ENCODE results near the gene EME2. TPM values are rescaled to one million over a fixed set of nuclear protein-coding genes. Genes with fewer than 3 reads are reported as not detected.
A peak's percentile ranks its signal among the peaks of the same experiment; 100 is the strongest.

EME2 gene
- total and polyA plus RNA-seq, 11 donors = 3.4 to 12.9 (median 6.0) TPM

DNA sequence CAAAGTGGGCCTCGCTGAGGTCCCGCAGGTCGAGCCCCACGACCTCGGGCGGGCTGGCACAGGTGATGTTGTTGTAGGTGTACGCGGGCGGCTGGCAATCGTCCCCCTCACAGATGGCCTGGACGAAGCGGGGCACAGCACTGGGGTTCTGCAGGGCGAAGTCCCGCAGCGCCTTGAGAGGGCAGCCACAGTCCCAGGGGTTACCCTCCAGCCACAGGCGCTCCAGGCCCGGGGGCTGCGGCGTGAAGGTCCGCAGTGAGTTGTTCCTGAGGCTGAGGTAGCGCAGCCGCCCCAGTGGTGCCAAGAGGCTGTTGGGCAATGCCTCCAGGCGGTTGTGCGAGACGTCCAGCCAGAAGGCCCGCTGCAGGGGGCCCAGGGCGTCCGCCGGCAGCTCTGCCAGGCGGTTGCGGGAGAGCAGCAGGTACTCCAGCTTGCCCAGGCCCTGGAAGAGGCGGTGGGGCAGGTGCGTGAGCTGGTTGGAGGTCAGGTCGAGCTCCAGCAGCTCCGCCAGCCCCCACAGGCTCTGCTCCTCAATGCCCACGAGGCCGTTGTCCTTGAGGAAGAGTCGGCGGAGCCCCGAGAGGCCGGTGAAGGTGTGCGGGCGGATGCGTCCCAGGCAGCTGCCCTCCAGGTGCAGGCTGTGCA, 18.1 kb downstream of the EME2 start:
- no peaks in the 10 kb centered on the region for H3K9me3 ChIP-seq
- ATAC-seq (no peak), DNase-seq (peak in 2 of 5 donors; percentile 7 to 16)
- no peak for TF ChIP-seq POLR2A (IDR thresholded peaks at IDR 0.05)
- TF ChIP-seq, protein P1, sequence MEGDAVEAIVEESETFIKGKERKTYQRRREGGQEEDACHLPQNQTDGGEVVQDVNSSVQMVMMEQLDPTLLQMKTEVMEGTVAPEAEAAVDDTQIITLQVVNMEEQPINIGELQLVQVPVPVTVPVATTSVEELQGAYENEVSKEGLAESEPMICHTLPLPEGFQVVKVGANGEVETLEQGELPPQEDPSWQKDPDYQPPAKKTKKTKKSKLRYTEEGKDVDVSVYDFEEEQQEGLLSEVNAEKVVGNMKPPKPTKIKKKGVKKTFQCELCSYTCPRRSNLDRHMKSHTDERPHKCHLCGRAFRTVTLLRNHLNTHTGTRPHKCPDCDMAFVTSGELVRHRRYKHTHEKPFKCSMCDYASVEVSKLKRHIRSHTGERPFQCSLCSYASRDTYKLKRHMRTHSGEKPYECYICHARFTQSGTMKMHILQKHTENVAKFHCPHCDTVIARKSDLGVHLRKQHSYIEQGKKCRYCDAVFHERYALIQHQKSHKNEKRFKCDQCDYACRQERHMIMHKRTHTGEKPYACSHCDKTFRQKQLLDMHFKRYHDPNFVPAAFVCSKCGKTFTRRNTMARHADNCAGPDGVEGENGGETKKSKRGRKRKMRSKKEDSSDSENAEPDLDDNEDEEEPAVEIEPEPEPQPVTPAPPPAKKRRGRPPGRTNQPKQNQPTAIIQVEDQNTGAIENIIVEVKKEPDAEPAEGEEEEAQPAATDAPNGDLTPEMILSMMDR (IDR thresholded peaks at IDR 0.05) = no peak
- WGBS, 4 donors = 89 to 98% (median 95%) methylated on average over 30 to 44 of the region's 44 CpGs
- H3K36me3 ChIP-seq = peaks cover 0 to 55% (median 32%) of the 10 kb centered on the region in 9 donors
- no peak overlapping the region for H3K27ac ChIP-seq
- peaks cover 0 to 5% (median 0%) of the 10 kb centered on the region in 12 donors for H3K4me1 ChIP-seq
- H3K27me3 ChIP-seq = no peaks in the 10 kb centered on the region
- H3K4me3 ChIP-seq = no peak overlapping the region
- intact Hi-C loops (cut with DNase I) = no loop called here

DNA sequence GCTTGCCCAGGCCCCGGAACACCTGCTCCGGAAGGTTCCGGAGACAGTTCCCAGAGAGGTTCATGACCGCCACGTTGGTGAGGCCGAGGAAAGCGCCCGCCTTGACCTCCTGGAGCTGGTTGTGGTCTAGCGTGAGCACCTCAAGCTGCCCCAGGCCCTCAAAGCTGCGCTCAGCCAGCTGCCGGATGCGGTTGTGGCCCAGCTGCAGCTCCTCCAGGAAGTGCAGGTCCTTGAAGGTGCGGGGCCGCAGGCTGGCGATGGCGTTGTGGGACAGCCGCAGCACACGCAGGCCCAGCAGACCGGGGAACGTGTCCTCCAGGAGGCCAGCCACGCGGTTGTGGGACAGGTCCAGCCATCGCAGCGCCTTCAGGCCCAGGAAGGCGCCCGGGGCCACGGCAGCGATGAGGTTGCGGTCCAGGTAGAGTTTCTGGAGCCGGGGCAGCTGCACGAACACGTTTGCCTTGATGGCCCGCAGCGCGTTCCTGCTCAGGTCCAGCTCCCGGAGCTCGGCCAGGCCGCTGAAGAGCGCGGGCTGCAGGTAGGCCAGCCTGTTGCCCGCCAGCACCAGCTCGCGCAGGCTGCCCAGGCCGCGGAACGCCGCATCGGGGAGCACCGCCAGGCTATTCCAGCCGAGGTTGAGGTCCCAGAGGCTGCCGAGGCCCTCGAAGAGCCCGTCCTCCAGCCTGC, 18.8 kb downstream of the EME2 start:
- no peak for ATAC-seq
- H3K27me3 ChIP-seq = no peaks in the 10 kb centered on the region
- whole genome bisulfite sequencing, 4 donors = 94 to 96% (median 95%) methylated on average over 42 to 53 of the region's 53 CpGs
- no peak overlapping the region for H3K4me3 ChIP-seq
- TF ChIP-seq, protein P1 (IDR thresholded peaks at IDR 0.05) = no peak
- no peak for TF ChIP-seq POLR2A (IDR thresholded peaks at IDR 0.05)
- DNase-seq = peak in 1 of 5 donors; percentile 5
- peaks cover 0 to 52% (median 29%) of the 10 kb centered on the region in 9 donors for H3K36me3 ChIP-seq
- intact Hi-C loops (cut with DNase I) = no loop called here
- H3K4me1 ChIP-seq = no peaks in the 10 kb centered on the region
- H3K27ac ChIP-seq = no peak overlapping the region
- H3K9me3 ChIP-seq = no peaks in the 10 kb centered on the region

DNA sequence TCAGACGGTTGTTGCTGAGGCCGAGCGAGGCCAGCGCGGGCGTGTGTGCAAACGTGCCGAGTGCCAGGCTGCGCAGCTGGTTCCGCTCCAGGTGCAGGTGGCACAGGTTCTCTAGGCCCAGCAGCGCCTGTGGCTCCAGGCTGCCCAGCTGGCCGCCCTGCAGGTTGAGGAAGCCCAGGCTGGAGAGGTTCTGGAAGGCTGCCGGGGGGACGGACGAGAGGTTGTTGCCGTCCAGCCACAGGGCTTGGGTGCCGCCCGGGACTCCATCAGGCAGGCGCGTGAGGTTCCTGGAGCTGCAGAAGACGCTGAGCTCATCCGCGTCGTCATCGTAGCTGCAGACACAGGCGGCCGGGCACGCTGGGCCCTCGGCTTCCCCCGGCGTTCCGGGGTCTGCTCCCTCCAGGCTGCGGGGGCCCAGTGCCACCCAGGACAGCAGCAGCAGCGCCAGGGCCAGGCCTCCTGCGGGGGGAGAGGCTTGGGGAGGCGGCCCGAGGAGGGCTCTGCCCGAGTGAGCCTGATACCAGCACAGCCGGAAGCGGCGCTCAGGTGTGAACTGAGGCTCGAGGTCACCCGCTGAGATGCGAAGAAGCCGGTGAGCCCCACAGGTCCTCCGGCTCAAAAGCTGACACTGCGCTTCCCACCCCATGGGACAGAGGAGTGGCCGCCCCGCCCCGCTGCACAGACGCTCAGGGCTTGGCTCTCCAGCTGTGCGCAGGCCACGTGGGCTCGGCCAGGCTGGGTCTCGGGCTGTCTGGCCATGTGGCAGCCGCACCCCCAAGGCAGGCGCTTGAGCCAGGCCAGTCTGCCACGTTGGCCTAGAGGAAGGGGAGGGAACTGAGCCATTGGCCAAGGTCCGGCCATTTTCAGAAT, 19.6 kb downstream of the EME2 start:
- Histone ChIP-seq H3K9me3 (no peaks in the 10 kb centered on the region), H3K27ac (no peak overlapping the region), H3K4me3 (no peak overlapping the region), H3K4me1 (no peaks in the 10 kb centered on the region), H3K36me3 (peaks cover 0 to 45% (median 22%) of the 10 kb centered on the region in 9 donors), H3K27me3 (no peaks in the 10 kb centered on the region)
- TF ChIP-seq, protein P1 (IDR thresholded peaks at IDR 0.05) = no peak
- TF ChIP-seq POLR2A (IDR thresholded peaks at IDR 0.05) = no peak
- ATAC-seq (peak in 2 of 4 donors; percentile 5), DNase-seq (peak in 2 of 5 donors; percentile 6 to 23)
- intact Hi-C loops (cut with DNase I) = no loop called here
- 83 to 89% (median 86%) methylated on average over 45 to 59 of the region's 59 CpGs for WGBS, 4 donors

Data from heart left ventricle (tissue), 16 donors.